Neural progenitor cell (in vitro differentiated cells): ENCODE results near the gene LMLN.
A peak's percentile ranks its signal among the peaks of the same experiment; 100 is the strongest.

Experiments
- EZH2 ChIP-seq: fragments of 200-600 bp; sonication (generic); IDR thresholded peaks from 2 replicates; pipeline ENCODE4 v1.6.1; 2017; ENCODE audit warnings: antibody characterized with exemption, mild to moderate bottlenecking, moderate library complexity
- TF ChIP-seq, protein P1 (sequence below): fragments of 200-600 bp; sonication (generic); IDR thresholded peaks from 2 replicates; pipeline ENCODE4 v1.5.1; 2017; ENCODE audit warnings: antibody characterized with exemption, mild to moderate bottlenecking

GRCh38 chr3:197926418-197926817, 33.6 kb upstream of the LMLN start:
- TF ChIP-seq, protein P1, sequence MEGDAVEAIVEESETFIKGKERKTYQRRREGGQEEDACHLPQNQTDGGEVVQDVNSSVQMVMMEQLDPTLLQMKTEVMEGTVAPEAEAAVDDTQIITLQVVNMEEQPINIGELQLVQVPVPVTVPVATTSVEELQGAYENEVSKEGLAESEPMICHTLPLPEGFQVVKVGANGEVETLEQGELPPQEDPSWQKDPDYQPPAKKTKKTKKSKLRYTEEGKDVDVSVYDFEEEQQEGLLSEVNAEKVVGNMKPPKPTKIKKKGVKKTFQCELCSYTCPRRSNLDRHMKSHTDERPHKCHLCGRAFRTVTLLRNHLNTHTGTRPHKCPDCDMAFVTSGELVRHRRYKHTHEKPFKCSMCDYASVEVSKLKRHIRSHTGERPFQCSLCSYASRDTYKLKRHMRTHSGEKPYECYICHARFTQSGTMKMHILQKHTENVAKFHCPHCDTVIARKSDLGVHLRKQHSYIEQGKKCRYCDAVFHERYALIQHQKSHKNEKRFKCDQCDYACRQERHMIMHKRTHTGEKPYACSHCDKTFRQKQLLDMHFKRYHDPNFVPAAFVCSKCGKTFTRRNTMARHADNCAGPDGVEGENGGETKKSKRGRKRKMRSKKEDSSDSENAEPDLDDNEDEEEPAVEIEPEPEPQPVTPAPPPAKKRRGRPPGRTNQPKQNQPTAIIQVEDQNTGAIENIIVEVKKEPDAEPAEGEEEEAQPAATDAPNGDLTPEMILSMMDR = peak; percentile 59
- no peak for TF ChIP-seq EZH2
